H1 (cell line): ENCODE results near the gene ZNF101. TPM values are rescaled to one million over a fixed set of nuclear protein-coding genes. Genes with fewer than 3 reads are reported as not detected.

ENCODE experiments used
- CTCF ChIA-PET: fragments of 300-600 bp; sonication (Branson Sonifier 250); formaldehyde crosslinking; loops from one replicate; lab custom pipeline; 2021; ENCODE audit not compliant: partially characterized antibody; lab: Charles Lee
- POLR2A ChIA-PET: fragments of 300-600 bp; sonication (Branson Sonifier 250); formaldehyde crosslinking; loops from one replicate; lab custom pipeline; 2021; ENCODE audit warnings: inconsistent platforms; ENCODE audit not compliant: partially characterized antibody; lab: Charles Lee
- DNase-seq, 2 experiments: peaks; one replicate each; pipeline versions ENCODE4 v3.0.0 to v3.0.0-alpha.2; 2010 to 2022; ENCODE audit warnings: low spot score in 2 of 2, low read depth in 1 of 2, mixed read lengths in 1 of 2
- FAIRE-seq: peaks from 2 replicates; lab custom pipeline; 2011; peaks lifted over from hg19 to GRCh38; lab: Jason Lieb, UNC
- H2AFZ ChIP-seq: 2 replicates; pipeline ENCODE4 v1.8.1; 2012; ENCODE audit warnings: low read length, inconsistent platforms
- H2AK5ac ChIP-seq: 2 replicates; pipeline ENCODE4 v1.6.1; 2013; ENCODE audit warnings: low read depth, low read length
- H2BK120ac ChIP-seq: replicated peaks from 2 replicates; pipeline ENCODE3; 2013; ENCODE audit warnings: low read depth, low read length, inconsistent platforms
- H2BK12ac ChIP-seq: 2 replicates; pipeline ENCODE4 v1.6.1; 2013; ENCODE audit warnings: low read depth, low read length
- H2BK15ac ChIP-seq: 2 replicates; pipeline ENCODE4 v1.6.1; 2013; ENCODE audit warnings: low read length
- H2BK20ac ChIP-seq: 2 replicates; pipeline ENCODE4 v1.6.1; 2013; ENCODE audit warnings: low read length
- H2BK5ac ChIP-seq: 2 replicates; pipeline ENCODE4 v1.6.1; 2013; ENCODE audit warnings: low read depth, low read length
- H3K14ac ChIP-seq: 2 replicates; pipeline ENCODE4 v1.6.1; 2013; ENCODE audit warnings: inconsistent platforms; ENCODE audit not compliant: insufficient read length
- H3K18ac ChIP-seq: 2 replicates; pipeline ENCODE4 v1.6.1; 2013; ENCODE audit warnings: low read length; ENCODE audit errors: extremely low read depth
- H3K23ac ChIP-seq: 2 replicates; pipeline ENCODE4 v1.6.1; 2013; ENCODE audit warnings: inconsistent platforms; ENCODE audit not compliant: insufficient read length
- H3K23me2 ChIP-seq: 2 replicates; pipeline ENCODE4 v1.6.1; 2013; ENCODE audit warnings: low read depth, low read length
- H3K27ac ChIP-seq: 2 replicates; pipeline ENCODE4 v1.6.1; 2011; ENCODE audit warnings: low read depth, low read length, inconsistent platforms
- H3K27me3 ChIP-seq, 4 experiments: replicated peaks in 1 of 4; 1 replicate in 1 of 4; 2 replicates in 3 of 4; pipeline versions ENCODE4 v1.6.1 to v1.8.1; 2011 to 2013; ENCODE audit warnings: low read length in 3 of 4, mild to moderate bottlenecking in 3 of 4, inconsistent platforms in 2 of 4, mixed read lengths in 2 of 4, moderate library complexity in 1 of 4; ENCODE audit not compliant: control insufficient read depth in 3 of 4, insufficient read depth in 3 of 4; ENCODE audit errors: extremely low read depth in 1 of 4
- H3K36me3 ChIP-seq, 4 experiments: 2 replicates each; pipeline versions ENCODE4 v1.6.1 to v1.8.1; 2011 to 2013; ENCODE audit warnings: mild to moderate bottlenecking in 4 of 4, low read length in 3 of 4, moderate library complexity in 2 of 4, control low read depth in 1 of 4, inconsistent platforms in 1 of 4; ENCODE audit not compliant: insufficient read depth in 4 of 4, control insufficient read depth in 2 of 4
- H3K4ac ChIP-seq: replicated peaks from 2 replicates; pipeline ENCODE3; 2013; ENCODE audit warnings: low read length, low read depth, mixed read lengths, inconsistent platforms; ENCODE audit not compliant: insufficient read length
- H3K4me1 ChIP-seq, 4 experiments: replicated peaks in 1 of 4; 1 replicate in 1 of 4; 2 replicates in 3 of 4; pipeline versions ENCODE4 v1.6.1 to v1.8.1; 2011 to 2013; ENCODE audit warnings: low read length in 3 of 4, inconsistent platforms in 2 of 4, mixed read lengths in 1 of 4; ENCODE audit not compliant: insufficient read depth in 4 of 4, control insufficient read depth in 3 of 4
- H3K4me2 ChIP-seq, 2 experiments: 2 replicates each; pipeline versions ENCODE4 v1.6.1 to v1.8.1; 2011 to 2013; ENCODE audit warnings: low read depth in 2 of 2, low read length in 2 of 2, control low read depth in 1 of 2, inconsistent platforms in 1 of 2, mild to moderate bottlenecking in 1 of 2; ENCODE audit not compliant: insufficient read depth in 1 of 2
- H3K4me3 ChIP-seq, 4 experiments: fragments of 200-600, 300-600 bp in 1 of 4; sonication (generic), shearing (Covaris generic), sonication (Bioruptor Twin) in 1 of 4; 2 replicates each; pipeline versions ENCODE4 v1.5.1 to v1.8.1; 2011 to 2016; ENCODE audit warnings: low read length in 4 of 4, low read depth in 3 of 4, control low read depth in 2 of 4, inconsistent platforms in 2 of 4, mild to moderate bottlenecking in 2 of 4, mixed read lengths in 1 of 4, moderate library complexity in 1 of 4; ENCODE audit not compliant: insufficient read depth in 2 of 4; ENCODE audit errors: extremely low read depth in 1 of 4
- H3K56ac ChIP-seq: replicated peaks from 2 replicates; pipeline ENCODE3; 2013; ENCODE audit warnings: low read depth, mild to moderate bottlenecking, mixed read lengths, low read length, inconsistent platforms; ENCODE audit not compliant: insufficient read length
- H3K79me1 ChIP-seq: 2 replicates; pipeline ENCODE4 v1.6.1; 2013; ENCODE audit warnings: low read depth, low read length, control low read depth
- H3K79me2 ChIP-seq, 2 experiments: 2 replicates each; pipeline versions ENCODE4 v1.6.1 to v1.8.1; 2012 to 2013; ENCODE audit warnings: low read length in 2 of 2, mild to moderate bottlenecking in 2 of 2, inconsistent platforms in 1 of 2; ENCODE audit not compliant: insufficient read depth in 2 of 2, control insufficient read depth in 1 of 2
- H3K9ac ChIP-seq, 4 experiments: replicated peaks in 1 of 4; 1 replicate in 1 of 4; 2 replicates in 3 of 4; pipeline versions ENCODE4 v1.6.1 to v1.8.1; 2011 to 2013; ENCODE audit warnings: low read depth in 3 of 4, low read length in 3 of 4, control low read depth in 2 of 4, mild to moderate bottlenecking in 2 of 4, moderate library complexity in 2 of 4, inconsistent platforms in 1 of 4; ENCODE audit errors: extremely low read depth in 1 of 4
- H3K9me3 ChIP-seq, 2 experiments: 2 replicates each; pipeline versions ENCODE4 v1.6.1 to v1.8.1; 2012 to 2013; ENCODE audit warnings: mild to moderate bottlenecking in 2 of 2, moderate library complexity in 2 of 2, control low read depth in 1 of 2, inconsistent platforms in 1 of 2, low read depth in 1 of 2, low read length in 1 of 2, mixed read lengths in 1 of 2; ENCODE audit not compliant: insufficient read depth in 2 of 2
- H4K20me1 ChIP-seq, 2 experiments: replicated peaks in 1 of 2; 2 replicates each; pipeline versions ENCODE3 to v1.8.1; 2011 to 2013; ENCODE audit warnings: inconsistent platforms in 2 of 2, low read length in 2 of 2, mild to moderate bottlenecking in 1 of 2; ENCODE audit not compliant: insufficient read depth in 2 of 2, control insufficient read depth in 1 of 2
- H4K5ac ChIP-seq: 2 replicates; pipeline ENCODE4 v1.6.1; 2013; ENCODE audit warnings: low read length, low read depth, mixed read lengths, inconsistent platforms; ENCODE audit not compliant: insufficient read length
- H4K8ac ChIP-seq: 2 replicates; pipeline ENCODE4 v1.8.0; 2013; ENCODE audit warnings: mild to moderate bottlenecking, moderate library complexity, low read length, inconsistent platforms; ENCODE audit not compliant: insufficient read depth; ENCODE audit errors: extremely low read depth
- H4K91ac ChIP-seq: replicated peaks from 2 replicates; pipeline ENCODE3; 2013; ENCODE audit warnings: low read length, mixed read lengths, inconsistent platforms; ENCODE audit not compliant: insufficient read length
- BACH1 ChIP-seq: IDR thresholded peaks from 2 replicates; pipeline ENCODE4 v1.6.1; 2012; ENCODE audit warnings: low read length, improper control_type of control experiment
- BRCA1 ChIP-seq: IDR thresholded peaks from 2 replicates; pipeline ENCODE4 v1.6.1; 2012; ENCODE audit warnings: low read depth, low read length, improper control_type of control experiment
- CBX8 ChIP-seq: fragments of 300-800, 300-1000 bp; sonication (generic); IDR thresholded peaks from 2 replicates; pipeline ENCODE4 v1.7.1; 2016; ENCODE audit warnings: low read depth, low read length, borderline replicate concordance
- CHD2 ChIP-seq: IDR thresholded peaks from 2 replicates; pipeline ENCODE4 v1.6.1; 2012; ENCODE audit warnings: low read length, improper control_type of control experiment
- EZH2 ChIP-seq: fragments of 200-600 bp; sonication (generic); IDR thresholded peaks from 2 replicates; pipeline ENCODE4 v1.7.1; 2012; ENCODE audit warnings: low read depth, mild to moderate bottlenecking, moderate library complexity, low read length, inconsistent platforms; ENCODE audit not compliant: severe bottlenecking
- FOSL1 ChIP-seq: IDR thresholded peaks from 2 replicates; pipeline ENCODE4 v1.6.1; 2011; ENCODE audit warnings: mild to moderate bottlenecking, low read depth, low read length, moderate library complexity; ENCODE audit not compliant: insufficient read depth
- HDAC2 ChIP-seq, 2 experiments: fragments of 300-600 bp in 1 of 2; sonication (generic) in 1 of 2; IDR thresholded peaks; 2 replicates each; pipeline ENCODE4 v1.6.1; 2011 to 2012; ENCODE audit warnings: low read depth in 2 of 2, low read length in 2 of 2, mild to moderate bottlenecking in 2 of 2, moderate library complexity in 2 of 2, borderline replicate concordance in 1 of 2, inconsistent platforms in 1 of 2
- POLR2A ChIP-seq, 2 experiments: IDR thresholded peaks; 1 replicate in 1 of 2; 2 replicates in 1 of 2; pipeline ENCODE4 v1.6.1; 2011; ENCODE audit warnings: low read depth in 2 of 2, low read length in 2 of 2, mild to moderate bottlenecking in 2 of 2; ENCODE audit errors: control extremely low read depth in 1 of 2
- RBBP5 ChIP-seq: IDR thresholded peaks from 2 replicates; pipeline ENCODE4 v1.7.1; 2012; ENCODE audit warnings: low read depth, mild to moderate bottlenecking, inconsistent platforms, low read length, moderate library complexity, borderline replicate concordance
- RNF2 ChIP-seq: fragments of 200-900, 300-1000 bp; sonication (generic); IDR thresholded peaks from 2 replicates; pipeline ENCODE4 v1.7.1; 2016; ENCODE audit warnings: borderline replicate concordance, low read depth, mild to moderate bottlenecking, antibody characterized with exemption, low read length; ENCODE audit not compliant: poor library complexity, severe bottlenecking; ENCODE audit errors: missing control alignments
- SP1 ChIP-seq: IDR thresholded peaks from 2 replicates; pipeline ENCODE4 v1.6.1; 2011; ENCODE audit warnings: low read depth, low read length
- TEAD4 ChIP-seq: IDR thresholded peaks from 2 replicates; pipeline ENCODE4 v1.6.1; 2012; ENCODE audit warnings: low read depth, low read length, inconsistent platforms, mixed read lengths
- WGBS, 2 experiments: shearing (Covaris generic) in 1 of 2; methylation state at CpG; one replicate each; pipeline versions ENCODE4 v1.1.6 to v1.1.7; 2013 to 2015; ENCODE audit warnings: low lambda C conversion rate in 2 of 2, mixed read lengths in 2 of 2, inconsistent platforms in 1 of 2, low coverage in 1 of 2, missing lambda C conversion rate in 1 of 2; ENCODE audit not compliant: insufficient replicate concordance in 2 of 2, insufficient coverage in 1 of 2, insufficient read length in 1 of 2; ENCODE audit errors: extremely low coverage in 1 of 2, missing lambda C conversion rate in 1 of 2; 5-methylcytosine and 5-hydroxymethylcytosine counted together
- polyA plus RNA-seq, 7 experiments: library from polyadenylated mRNA; depleted of rRNA in 3 of 7; stranded (reverse) in 5 of 7; unstranded in 2 of 7; fragments of >200 nt in 5 of 7; fragments of 200-250 nt in 2 of 7; gene quantifications; 1 replicate in 5 of 7; 2 replicates in 1 of 7; 4 replicates in 1 of 7; pipeline versions ENCODE4 v1.2.1 to v1.2.3, GENCODE V29; 2011 to 2013; ENCODE audit warnings: missing spikeins in 2 of 7, mixed read lengths in 2 of 7
- total RNA-seq: library from RNA; stranded (reverse); fragmentation: NEBNext Ultra II Directional; extraction: Animal tissue kit (Norgen Biotek cat#: 25700); gene quantifications from 2 replicates; pipeline ENCODE4 v1.2.1, GENCODE V29; 2021

ZNF101 gene
- total and polyA plus RNA-seq, 2 of the 8 experiments (the other 6 are each of a cell fraction or from before 2014, with no cell fraction given) = 13.0 to 50.9 TPM

- Histone ChIP-seq H2AFZ (no peak overlapping the region), H2BK12ac (no peak overlapping the region), H2AK5ac (no peak overlapping the region), H2BK5ac (no peak overlapping the region), H3K27me3 (no peaks in the 10 kb centered on the region), H3K79me2 (peaks cover 14 to 20% of the 10 kb centered on the region in 2 experiments), H3K4me1 (peaks cover 2 to 8% (median 3%) of the 10 kb centered on the region in 4 experiments; a peak in 5 of 7 replicates), H3K27ac (no peak overlapping the region), H2BK20ac (no peak overlapping the region), H4K5ac (no peak overlapping the region), H2BK15ac (no peak overlapping the region), H4K91ac (no peak overlapping the region), H3K14ac (no peak overlapping the region), H3K9me3 (no peaks in the 10 kb centered on the region), H4K20me1 (peaks cover 6 to 31% of the 10 kb centered on the region in 2 experiments), H3K79me1 (peaks cover 18% of the 10 kb centered on the region), H4K8ac (no peak overlapping the region), H3K23me2 (no peaks in the 10 kb centered on the region), H3K23ac (no peak overlapping the region), H2BK120ac (no peak overlapping the region), H3K4me3 (no peak overlapping the region), H3K18ac (no peak overlapping the region), H3K4ac (no peak overlapping the region), H3K56ac (no peak overlapping the region), H3K4me2 (no peak overlapping the region), H3K9ac (no peak overlapping the region), H3K36me3 (peaks cover 39 to 73% (median 62%) of the 10 kb centered on the region in 4 experiments)
- DNase-seq (no peak), FAIRE-seq (no peak)
- TF ChIP-seq BRCA1 (no peak), SP1 (no peak), FOSL1 (no peak), RNF2 (no peak), CBX8 (no peak), BACH1 (no peak), HDAC2 (IDR thresholded peaks at IDR 0.05; ENCODE audit: borderline replicate concordance in 1 of 2, low read depth in 2 of 2, low read length in 2 of 2) (no peak), POLR2A (IDR thresholded peaks at IDR 0.05; ENCODE audit: control extremely low read depth in 1 of 2, low read depth in 2 of 2, low read length in 2 of 2) (no peak), CHD2 (no peak), RBBP5 (no peak), EZH2 (no peak), TEAD4 (no peak)
- 95% methylated on average over 10 of the region's 10 CpGs; no CpG with 5 or more reads in 1 of the 2 experiments for WGBS, 2 experiments
- POLR2A ChIA-PET = interaction anchor here (1.1 to 3.7 kb wide), 2 partner anchors 8 to 13 kb away, joined by 3 to 13 read pairs; partner anchors contain the start of gene GMIP
- CTCF ChIA-PET = no interaction called here
Measured at GRCh38 chr19:19657397-19657783, 11.2 kb upstream of the ZNF101 start.
